OCI-LY1 (cell line): Measurements from ENCODE around the gene SQOR.
"Not testable (repeated sequence)": the region's sequence is repeated elsewhere in the genome, so short reads cannot be mapped to it uniquely, and the experiment has no call there.

Source experiments
- EZH2 ChIP-seq: fragments of 200-600 bp; sonication (generic), shearing (Covaris generic); IDR thresholded peaks from 2 replicates; pipeline ENCODE4 v1.8.0; 2017; ENCODE audit warnings: borderline replicate concordance, mixed run types, mild to moderate bottlenecking, antibody characterized with exemption, low read length, moderate library complexity, mixed read lengths
- TF ChIP-seq, protein P1 (sequence below): fragments of 200-600 bp; sonication (generic), shearing (Covaris generic); IDR thresholded peaks from 2 replicates; pipeline ENCODE4 v1.5.1; 2017; ENCODE audit warnings: mild to moderate bottlenecking, antibody characterized with exemption, low read length, moderate library complexity, mixed read lengths

DNA sequence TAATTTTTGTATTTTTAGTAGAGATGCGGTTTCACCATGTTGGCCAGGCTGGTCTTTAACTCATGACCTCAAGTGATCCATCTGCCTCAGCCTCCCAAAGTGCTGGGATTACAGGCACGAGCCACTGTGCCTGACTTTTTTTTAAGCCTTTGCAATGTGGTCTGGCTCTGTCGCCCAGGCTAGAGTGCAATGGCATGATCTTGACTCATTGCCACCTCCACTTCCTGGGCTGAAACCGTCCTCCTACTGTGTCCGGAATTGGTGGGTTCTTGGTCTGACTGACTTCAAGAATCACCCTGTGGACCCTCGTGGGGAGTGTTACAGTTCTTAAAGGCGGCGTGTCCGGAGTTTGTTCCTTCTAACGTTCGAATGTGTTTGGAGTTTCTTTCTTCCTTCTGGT is 15.2 kb downstream of the SQOR start:
- TF ChIP-seq, protein P1, sequence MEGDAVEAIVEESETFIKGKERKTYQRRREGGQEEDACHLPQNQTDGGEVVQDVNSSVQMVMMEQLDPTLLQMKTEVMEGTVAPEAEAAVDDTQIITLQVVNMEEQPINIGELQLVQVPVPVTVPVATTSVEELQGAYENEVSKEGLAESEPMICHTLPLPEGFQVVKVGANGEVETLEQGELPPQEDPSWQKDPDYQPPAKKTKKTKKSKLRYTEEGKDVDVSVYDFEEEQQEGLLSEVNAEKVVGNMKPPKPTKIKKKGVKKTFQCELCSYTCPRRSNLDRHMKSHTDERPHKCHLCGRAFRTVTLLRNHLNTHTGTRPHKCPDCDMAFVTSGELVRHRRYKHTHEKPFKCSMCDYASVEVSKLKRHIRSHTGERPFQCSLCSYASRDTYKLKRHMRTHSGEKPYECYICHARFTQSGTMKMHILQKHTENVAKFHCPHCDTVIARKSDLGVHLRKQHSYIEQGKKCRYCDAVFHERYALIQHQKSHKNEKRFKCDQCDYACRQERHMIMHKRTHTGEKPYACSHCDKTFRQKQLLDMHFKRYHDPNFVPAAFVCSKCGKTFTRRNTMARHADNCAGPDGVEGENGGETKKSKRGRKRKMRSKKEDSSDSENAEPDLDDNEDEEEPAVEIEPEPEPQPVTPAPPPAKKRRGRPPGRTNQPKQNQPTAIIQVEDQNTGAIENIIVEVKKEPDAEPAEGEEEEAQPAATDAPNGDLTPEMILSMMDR, result not testable (repeated sequence)
- TF ChIP-seq EZH2, result not testable (repeated sequence)
